OCI-LY7 (cell line): ENCODE results near the gene SGSM2. TPM values are rescaled to one million over a fixed set of nuclear protein-coding genes. Genes with fewer than 3 reads are reported as not detected.

Experiments used
- BruUV-seq: library from RNA; stranded (reverse); fragments of 400-500 nt; replicated peaks from 2 replicates; lab custom pipeline; 2021; lab: Mats Ljungman, UMichigan
- CTCF ChIA-PET: fragments of 300-600 bp; sonication (Branson Sonifier 250); formaldehyde crosslinking; loops from one replicate; lab custom pipeline; 2022; ENCODE audit warnings: antibody characterized with exemption; ENCODE audit not compliant: unreplicated experiment; lab: Charles Lee
- POLR2A ChIA-PET: fragments of 300-600 bp; sonication (Branson Sonifier 250); formaldehyde crosslinking; loops from one replicate; lab custom pipeline; 2022; ENCODE audit warnings: antibody characterized with exemption; lab: Charles Lee
- DNase-seq: peaks from one replicate; pipeline ENCODE4 v3.0.0-alpha.2; 2015; ENCODE audit warnings: low spot score
- H2AFZ ChIP-seq: fragments of 200-600 bp; sonication (generic), shearing (Covaris generic); 2 replicates; pipeline ENCODE4 v1.6.1; 2014; ENCODE audit warnings: mild to moderate bottlenecking, antibody characterized with exemption, low read length, moderate library complexity
- H3K27ac ChIP-seq: fragments of 200-600 bp; sonication (generic); 2 replicates; pipeline ENCODE4 v1.5.1; 2014; ENCODE audit warnings: mixed run types, low read depth, mild to moderate bottlenecking, moderate library complexity, low read length, inconsistent platforms; ENCODE audit not compliant: poor library complexity, severe bottlenecking
- H3K36me3 ChIP-seq: fragments of 200-600 bp; sonication (generic); 2 replicates; pipeline ENCODE4 v1.6.1; 2014; ENCODE audit warnings: mild to moderate bottlenecking, antibody characterized with exemption, low read length, moderate library complexity, mixed read lengths; ENCODE audit not compliant: insufficient read depth
- H3K4me1 ChIP-seq: fragments of 200-600 bp; sonication (generic); 2 replicates; pipeline ENCODE4 v1.5.1; 2014; ENCODE audit warnings: mild to moderate bottlenecking, low read length; ENCODE audit not compliant: insufficient read depth, poor library complexity, severe bottlenecking
- H3K4me2 ChIP-seq: fragments of 200-600 bp; sonication (generic); 2 replicates; pipeline ENCODE4 v1.6.1; 2014; ENCODE audit warnings: mild to moderate bottlenecking, low read length
- H3K4me3 ChIP-seq: fragments of 200-600 bp; sonication (generic); 2 replicates; pipeline ENCODE4 v1.5.1; 2014; ENCODE audit warnings: mild to moderate bottlenecking, low read depth, low read length; ENCODE audit not compliant: poor library complexity, severe bottlenecking
- H3K79me2 ChIP-seq: fragments of 200-600 bp; sonication (generic); 2 replicates; pipeline ENCODE4 v1.6.1; 2016; ENCODE audit warnings: low read depth, mild to moderate bottlenecking, low read length, moderate library complexity, mixed read lengths; ENCODE audit not compliant: insufficient read depth
- H3K9me2 ChIP-seq: fragments of 200-600 bp; sonication (generic); 2 replicates; pipeline ENCODE4 v1.6.1; 2016; ENCODE audit warnings: mild to moderate bottlenecking, low read length, mixed read lengths; ENCODE audit not compliant: insufficient read depth
- H3K9me3 ChIP-seq: fragments of 200-600 bp; sonication (generic); 2 replicates; pipeline ENCODE4 v1.6.1; 2014; ENCODE audit warnings: mild to moderate bottlenecking, mixed run types, low read length, mixed read lengths
- H4K20me1 ChIP-seq: fragments of 200-600 bp; sonication (generic); 2 replicates; pipeline ENCODE4 v1.6.1; 2014; ENCODE audit warnings: mild to moderate bottlenecking, antibody characterized with exemption, low read length, moderate library complexity, mixed read lengths; ENCODE audit not compliant: insufficient read depth
- CTCF ChIP-seq: fragments of 200-600 bp; sonication (generic); conservative IDR thresholded peaks from 2 replicates; pipeline ENCODE4 v1.5.1; 2014; ENCODE audit warnings: mild to moderate bottlenecking, antibody characterized with exemption, low read length, moderate library complexity, mixed read lengths
- EZH2phosphoT487 ChIP-seq: fragments of 200-600 bp; sonication (generic); IDR thresholded peaks from 2 replicates; pipeline ENCODE4 v1.6.1; 2018; ENCODE audit warnings: low read depth, borderline replicate concordance, mild to moderate bottlenecking, mixed run types, antibody characterized with exemption, low read length, moderate library complexity, mixed read lengths
- intact Hi-C: fragments of 100-400 bp; cut with micrococcal nuclease; formaldehyde crosslinking; loops from one replicate; pipeline ENCODE4 v1.10.0; 2022; ENCODE audit not compliant: unreplicated experiment
- total RNA-seq, 2 experiments: library from RNA; depleted of rRNA in 1 of 2; stranded (reverse); fragments of >200 nt in 1 of 2; shearing (Covaris generic) in 1 of 2; gene quantifications; 2 replicates each; pipeline ENCODE4 v1.2.3, GENCODE V29; 2014 to 2022

SGSM2 gene
- total RNA-seq, 2 experiments from 2014 or later = 44.0 to 50.6 TPM

GRCh38 chr17:2362016-2362415, 24.7 kb downstream of the SGSM2 start:
- Histone ChIP-seq H3K9me2 (no peaks in the 10 kb centered on the region), H2AFZ (no peak overlapping the region), H4K20me1 (no peaks in the 10 kb centered on the region), H3K4me2 (no peak overlapping the region), H3K27ac (no peak overlapping the region), H3K4me3 (no peak overlapping the region), H3K9me3 (no peaks in the 10 kb centered on the region), H3K79me2 (no peaks in the 10 kb centered on the region), H3K36me3 (no peaks in the 10 kb centered on the region), H3K4me1 (no peaks in the 10 kb centered on the region)
- ChIA-PET POLR2A (no interaction called here), CTCF (no interaction called here)
- no TSS peak for BruUV-seq
- intact Hi-C loops = no loop called here
- DNase-seq = no peak
- TF ChIP-seq CTCF (no peak), EZH2phosphoT487 (no peak)

- Histone ChIP-seq H3K36me3 (no peaks in the 10 kb centered on the region), H3K79me2 (no peaks in the 10 kb centered on the region), H3K4me3 (no peak overlapping the region), H3K27ac (no peak overlapping the region), H3K4me2 (no peak overlapping the region), H3K4me1 (no peaks in the 10 kb centered on the region), H4K20me1 (no peaks in the 10 kb centered on the region), H3K9me2 (no peaks in the 10 kb centered on the region), H2AFZ (no peak overlapping the region), H3K9me3 (no peaks in the 10 kb centered on the region)
- intact Hi-C loops = no loop called here
- CTCF ChIA-PET = no interaction called here
- BruUV-seq = no TSS peak
- POLR2A ChIA-PET = no interaction called here
- DNase-seq = no peak
- TF ChIP-seq CTCF = no peak
- TF ChIP-seq EZH2phosphoT487 = no peak
Measured at GRCh38 chr17:2362416-2362815, 25.1 kb downstream of the SGSM2 start.

- ChIA-PET CTCF (no interaction called here), POLR2A (no interaction called here)
- no peaks in the 10 kb centered on the region for H3K4me1 ChIP-seq
- intact Hi-C loops = no loop called here
- no peaks in the 10 kb centered on the region for H3K36me3 ChIP-seq
- no peaks in the 10 kb centered on the region for H4K20me1 ChIP-seq
- BruUV-seq = no TSS peak
- no peaks in the 10 kb centered on the region for H3K9me3 ChIP-seq
- H3K79me2 ChIP-seq = no peaks in the 10 kb centered on the region
- no peak for DNase-seq
- no peak overlapping the region for H2AFZ ChIP-seq
- no peak overlapping the region for H3K4me2 ChIP-seq
- no peak overlapping the region for H3K27ac ChIP-seq
- no peak overlapping the region for H3K4me3 ChIP-seq
- TF ChIP-seq EZH2phosphoT487 (no peak), CTCF (no peak)
- H3K9me2 ChIP-seq = no peaks in the 10 kb centered on the region
Measured at GRCh38 chr17:2362881-2363280, 25.6 kb downstream of the SGSM2 start.
